H1 (cell line): ENCODE measurements around the gene MAGI2.

Experiments used
- ATF3 ChIP-seq: IDR thresholded peaks from 2 replicates; pipeline ENCODE4 v1.6.1; 2011; ENCODE audit warnings: low read depth, mild to moderate bottlenecking, low read length; ENCODE audit not compliant: insufficient read depth
- EP300 ChIP-seq, 2 experiments: IDR thresholded peaks; 1 replicate in 1 of 2; 2 replicates in 1 of 2; pipeline ENCODE4 v1.6.1; 2011 to 2012; ENCODE audit warnings: low read depth in 2 of 2, low read length in 2 of 2, mild to moderate bottlenecking in 2 of 2, borderline replicate concordance in 1 of 2, inconsistent platforms in 1 of 2, moderate library complexity in 1 of 2
- POLR2A ChIP-seq, 2 experiments: IDR thresholded peaks; 1 replicate in 1 of 2; 2 replicates in 1 of 2; pipeline ENCODE4 v1.6.1; 2011; ENCODE audit warnings: low read depth in 2 of 2, low read length in 2 of 2, mild to moderate bottlenecking in 2 of 2; ENCODE audit errors: control extremely low read depth in 1 of 2

DNA sequence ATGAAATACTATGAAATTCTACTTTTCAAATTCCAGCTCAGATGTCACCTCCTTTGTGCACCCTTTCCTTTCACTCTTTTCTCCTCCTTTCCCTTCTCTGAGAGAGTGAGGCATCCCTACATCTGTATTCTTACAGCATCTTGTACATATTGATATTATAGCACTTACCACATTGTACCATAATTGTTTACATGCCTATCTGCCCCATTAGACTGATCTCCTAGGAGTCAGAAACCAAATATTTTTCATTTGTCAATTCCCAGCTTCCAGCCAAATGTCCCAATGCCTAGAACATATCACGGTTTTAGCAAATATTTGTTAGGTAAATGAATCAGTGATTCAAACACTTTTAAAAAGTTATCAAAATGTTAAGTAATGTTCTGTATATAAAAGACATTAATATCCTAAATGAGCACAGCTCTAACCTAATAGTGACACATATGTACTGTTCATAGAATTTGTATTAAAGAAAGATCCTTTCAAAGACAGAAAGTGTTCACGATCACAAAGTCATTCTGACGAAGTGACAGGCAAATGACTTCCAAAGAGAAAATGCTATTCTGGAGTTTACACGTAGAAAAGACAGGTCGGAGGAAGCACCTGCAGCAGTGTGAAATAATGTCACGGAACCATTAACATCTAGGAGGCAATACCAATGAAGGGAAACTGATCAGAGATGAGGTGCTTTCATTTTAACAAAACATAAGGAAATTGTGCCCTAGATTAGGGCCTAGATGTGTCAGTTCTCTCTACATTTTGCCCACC is 774.2 kb downstream of the MAGI2 start:
- TF ChIP-seq EP300 (IDR thresholded peaks at IDR 0.05; ENCODE audit: borderline replicate concordance in 1 of 2, low read depth in 2 of 2, low read length in 2 of 2), result no peak
- TF ChIP-seq POLR2A (IDR thresholded peaks at IDR 0.05; ENCODE audit: control extremely low read depth in 1 of 2, low read depth in 2 of 2, low read length in 2 of 2), result no peak
- TF ChIP-seq ATF3, result no peak
